Hematopoietic multipotent progenitor cell (in vitro differentiated cells): ENCODE data around the gene IFT172. TPM values are rescaled to one million over a fixed set of nuclear protein-coding genes. Genes with fewer than 3 reads are reported as not detected.
A peak's percentile ranks its signal among the peaks of the same experiment; 100 is the strongest.

Experiments
- DNase-seq, 3 donors: peaks; one replicate each; pipeline ENCODE4 v3.0.0-alpha.2; 2011 to 2015; ENCODE audit warnings: low read depth in 2 of 3, low spot score in 2 of 3
- total RNA-seq: library from RNA; depleted of rRNA; stranded (reverse); fragments of >200 nt; gene quantifications from one replicate; pipeline ENCODE4 v1.2.3, GENCODE V29; 2012

IFT172 gene
- total RNA-seq, 1 donor, result 38.8 TPM

DNA sequence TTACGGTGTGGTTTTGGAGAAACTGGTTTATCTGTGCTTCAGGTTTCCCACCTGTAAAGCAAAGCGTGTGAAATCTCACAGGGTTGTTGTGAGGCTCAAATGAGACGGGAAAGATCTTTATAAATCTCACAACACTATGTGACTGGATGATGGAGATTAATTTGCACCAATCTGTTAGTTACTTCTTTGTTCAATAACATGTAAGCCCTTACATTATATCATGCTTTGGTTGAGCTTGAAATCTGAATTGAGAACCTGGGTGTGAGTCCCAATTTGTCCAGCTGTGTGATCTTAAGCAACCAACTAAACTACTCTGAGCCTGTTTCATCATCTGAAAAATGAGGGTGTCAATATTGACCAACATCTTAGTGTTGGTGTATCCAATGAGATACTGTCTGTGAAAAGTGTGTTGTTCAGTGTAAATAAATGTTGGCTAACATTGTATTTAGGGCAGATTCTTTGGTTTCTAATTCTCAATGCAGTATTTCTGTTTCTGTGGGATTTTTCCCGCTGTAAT is 6.4 kb upstream of the IFT172 start:
- DNase-seq, result no peak

DNA sequence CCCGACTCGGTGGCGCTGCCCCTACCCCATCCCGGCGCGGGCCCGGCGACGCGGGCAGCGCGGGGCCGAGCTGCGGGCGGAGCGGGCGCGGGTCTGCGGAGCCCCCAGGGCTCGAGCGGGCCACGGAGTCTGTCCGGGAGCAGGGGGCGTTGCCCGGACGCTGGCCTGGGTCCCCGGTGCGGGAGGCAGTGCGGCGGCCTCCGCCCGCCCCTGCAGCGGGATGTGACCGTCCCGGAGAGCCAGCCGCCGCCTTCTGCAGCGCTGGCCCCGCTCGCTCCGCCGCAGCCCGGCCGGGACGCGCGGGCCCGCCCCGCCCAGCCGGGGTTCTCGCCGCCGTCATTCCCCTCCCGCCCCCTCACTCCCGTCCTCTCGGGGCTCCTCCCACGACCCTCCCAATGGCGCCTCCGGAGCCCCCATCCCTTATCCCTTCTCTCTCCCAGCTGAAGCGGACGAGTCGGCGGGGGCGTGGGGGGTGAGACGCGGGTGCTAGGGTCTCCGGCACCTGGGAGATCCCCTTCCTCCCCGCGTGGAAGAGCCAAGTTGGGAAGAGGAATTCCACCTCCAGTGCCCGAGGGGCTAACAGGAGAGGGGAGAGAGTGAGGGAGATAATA is 5.5 kb upstream of the IFT172 start, which contains the start of gene FNDC4:
Gene FNDC4, minus strand, starts transcription at position 257 of the 611 bp plus-strand sequence. CDS start 521 bp downstream, outside the sequence.
- DNase-seq, result no peak

DNA sequence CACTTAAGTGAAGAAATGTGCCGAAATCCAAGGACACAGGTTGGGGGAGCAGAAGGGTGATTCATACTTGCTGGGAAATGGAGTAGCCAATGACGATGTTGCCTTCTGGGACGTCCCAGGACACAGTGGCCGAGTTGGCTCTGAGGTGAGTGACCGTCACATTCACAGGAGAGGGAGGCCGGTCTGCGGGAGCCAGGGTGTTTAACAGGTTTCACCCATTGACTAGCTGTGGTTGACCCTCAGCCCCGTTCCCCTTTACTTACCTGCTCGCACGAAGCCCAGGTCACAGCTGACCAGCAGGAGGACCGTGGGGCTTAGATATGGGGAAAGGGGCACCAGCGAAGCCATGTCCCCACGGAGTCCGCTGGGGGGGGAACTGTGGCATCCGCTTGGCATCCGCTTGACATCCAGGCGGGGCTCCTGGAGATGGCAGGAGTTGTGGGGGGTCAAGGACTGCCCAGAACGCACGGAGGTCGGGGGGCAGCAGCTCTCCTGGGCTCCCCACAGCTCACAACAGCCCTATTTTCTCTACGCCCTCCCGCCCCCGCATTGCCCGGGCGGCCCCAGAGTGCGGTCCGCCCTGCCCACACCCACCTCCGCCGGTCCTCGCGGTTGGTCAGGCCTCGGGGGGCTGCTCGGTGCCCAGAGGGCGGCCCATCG is 4.9 kb upstream of the IFT172 start:
- DNase-seq, result no peak

DNA sequence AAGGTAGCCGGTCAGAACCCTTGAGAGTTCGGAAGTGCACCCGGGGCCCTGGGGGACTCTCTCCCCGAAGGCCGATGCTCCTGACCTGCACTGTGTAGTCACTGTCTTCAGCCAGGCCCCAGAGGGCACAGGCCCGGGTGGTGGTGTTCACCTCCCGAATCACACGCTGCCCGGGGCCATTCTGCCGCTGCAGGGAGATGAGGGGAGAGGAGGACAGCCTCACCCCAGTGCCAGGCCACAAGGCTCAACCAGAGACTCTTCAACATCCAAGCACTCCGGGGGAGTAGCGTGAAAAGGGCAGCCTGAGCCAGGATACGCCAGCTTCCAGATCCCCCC is 4.4 kb upstream of the IFT172 start:
- no peak for DNase-seq

DNA sequence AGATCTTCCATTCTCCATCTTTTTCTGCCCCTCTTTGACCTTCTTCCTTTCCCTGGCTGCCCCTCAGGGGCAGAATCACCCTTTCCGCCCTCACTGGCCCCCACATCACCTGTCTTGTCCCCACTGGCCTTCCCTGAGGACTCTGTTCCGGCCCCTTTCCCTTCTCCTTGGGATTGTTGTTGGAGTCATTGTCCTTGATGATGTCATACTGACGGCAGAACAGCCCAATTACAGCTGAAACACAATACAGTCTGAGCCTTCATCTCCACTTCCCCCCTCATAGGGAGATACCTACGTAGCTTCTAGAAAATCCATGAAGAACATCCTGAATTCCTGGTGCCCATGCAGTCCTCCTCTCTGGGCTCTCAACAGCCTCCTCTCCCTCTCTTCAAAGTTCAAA is 3.0 kb upstream of the IFT172 start:
- DNase-seq, result no peak

DNA sequence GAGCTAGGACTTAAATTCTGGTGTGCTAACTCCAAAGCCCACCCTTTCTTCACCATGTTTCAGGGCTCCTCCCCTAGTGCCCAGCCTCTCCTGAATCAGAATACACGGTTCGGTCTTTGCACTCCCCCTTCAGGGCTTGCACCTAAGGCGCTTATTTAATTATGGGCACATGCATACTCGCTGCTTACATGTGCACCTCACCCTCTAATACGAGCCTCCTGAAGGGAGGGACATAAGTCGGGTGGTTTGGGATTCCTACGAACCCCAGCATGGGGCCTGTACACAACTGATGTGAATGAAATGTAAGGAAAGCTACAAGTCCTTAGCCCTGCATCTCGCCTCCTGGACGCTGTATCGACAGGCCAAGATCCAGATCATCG is 435 bp downstream of the IFT172 start:
- DNase-seq, result peak in 2 of 3 donors; percentile 31 to 63

DNA sequence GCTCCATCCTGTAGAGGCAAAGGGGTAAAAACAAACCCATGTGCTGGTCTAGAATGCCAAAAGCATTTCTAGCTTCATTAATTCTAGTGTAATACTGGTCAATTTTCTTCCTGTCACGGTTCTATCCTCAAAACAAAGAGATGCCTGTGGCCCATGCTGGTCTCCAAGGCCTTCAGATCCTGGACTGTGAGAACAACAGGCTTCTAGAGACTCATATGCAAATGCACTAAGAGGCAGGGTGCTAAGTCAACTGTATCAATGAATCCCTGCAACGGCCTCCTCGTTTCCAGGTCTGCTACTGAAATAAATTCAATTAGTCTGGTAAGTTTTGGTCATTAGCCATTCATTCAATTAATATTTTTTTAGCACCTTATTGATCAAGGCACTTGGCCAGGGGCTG is 4.0 kb downstream of the IFT172 start:
- no peak for DNase-seq

DNA sequence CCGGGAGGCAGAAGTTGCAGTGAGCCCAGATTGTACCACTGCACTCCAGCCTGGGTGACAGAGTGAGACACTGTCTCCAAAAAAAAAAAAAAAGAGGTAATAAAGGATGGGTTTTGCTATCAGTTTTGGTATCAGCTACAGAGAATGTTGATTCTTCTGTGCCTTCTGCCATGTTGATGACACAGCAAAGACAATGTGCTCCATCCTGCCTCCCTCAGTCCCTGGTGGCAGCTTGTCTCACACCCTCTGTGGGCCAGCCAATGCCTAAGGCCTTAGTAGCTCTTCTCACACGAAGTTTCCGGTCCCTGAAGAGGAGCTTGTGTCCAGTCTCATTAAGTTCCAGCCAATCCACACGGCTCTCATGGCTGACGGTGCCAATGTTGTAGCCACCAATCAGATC is 17.6 kb downstream of the IFT172 start:
- DNase-seq, result no peak

DNA sequence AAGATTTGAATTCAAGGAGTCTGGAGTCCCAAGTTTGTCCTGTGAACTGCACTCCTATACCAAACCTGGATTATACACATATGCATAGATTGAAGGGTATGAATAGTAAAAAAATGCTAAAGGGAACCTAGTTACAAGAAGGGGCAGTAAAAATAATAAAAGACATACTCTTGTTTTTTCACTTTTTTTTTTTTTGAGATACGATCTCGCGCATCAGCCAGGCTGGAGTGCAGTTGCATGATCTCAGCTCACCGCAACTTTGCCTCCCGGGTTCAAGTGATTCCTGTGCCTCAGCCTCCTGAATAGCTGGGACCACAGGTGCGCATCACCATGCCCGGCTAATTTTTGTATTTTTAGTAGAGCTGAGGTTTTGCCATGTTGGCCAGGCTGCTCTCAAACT is 25.1 kb downstream of the IFT172 start:
- no peak for DNase-seq

DNA sequence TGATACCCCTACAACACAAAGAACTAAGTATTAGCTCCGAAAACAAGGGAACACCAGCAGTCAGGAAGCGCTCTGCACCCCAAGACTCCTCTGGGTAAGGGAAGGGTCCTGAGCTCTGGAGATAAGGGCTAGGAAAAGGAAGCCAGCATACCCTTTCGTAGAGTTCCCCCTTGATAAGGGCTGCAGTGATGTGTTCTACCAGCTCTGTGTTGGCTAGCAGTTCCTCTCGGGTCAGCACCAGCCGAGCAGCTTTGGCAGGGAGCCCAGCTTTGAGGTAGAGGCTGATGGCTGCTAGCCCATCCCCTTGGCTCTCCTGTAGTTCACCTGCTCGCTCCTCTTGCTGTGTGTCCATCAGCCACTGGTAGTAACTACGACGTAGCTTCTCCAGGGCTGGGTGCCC is 28.4 kb downstream of the IFT172 start:
- peak in 2 of 3 donors; percentile 61 to 81 for DNase-seq

DNA sequence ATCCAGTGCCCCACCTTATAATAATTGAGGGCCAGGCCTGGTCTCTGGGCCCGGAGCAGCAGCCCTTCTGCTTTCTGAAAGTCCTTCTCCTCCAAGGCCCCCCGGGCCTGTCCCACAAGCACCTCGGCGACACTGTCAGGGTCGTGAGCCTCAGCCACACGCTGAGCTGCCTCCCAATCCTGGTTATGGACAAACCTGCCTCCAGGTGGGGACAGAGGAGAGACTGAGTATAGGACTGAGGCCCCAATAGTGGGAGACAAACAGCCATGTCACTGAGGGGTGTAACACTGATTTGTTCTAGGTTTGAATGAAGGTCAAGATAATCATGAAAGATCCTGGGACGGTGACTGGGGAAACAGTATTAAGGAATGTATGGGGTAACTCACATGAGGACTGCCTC is 35.6 kb downstream of the IFT172 start:
- no peak for DNase-seq

DNA sequence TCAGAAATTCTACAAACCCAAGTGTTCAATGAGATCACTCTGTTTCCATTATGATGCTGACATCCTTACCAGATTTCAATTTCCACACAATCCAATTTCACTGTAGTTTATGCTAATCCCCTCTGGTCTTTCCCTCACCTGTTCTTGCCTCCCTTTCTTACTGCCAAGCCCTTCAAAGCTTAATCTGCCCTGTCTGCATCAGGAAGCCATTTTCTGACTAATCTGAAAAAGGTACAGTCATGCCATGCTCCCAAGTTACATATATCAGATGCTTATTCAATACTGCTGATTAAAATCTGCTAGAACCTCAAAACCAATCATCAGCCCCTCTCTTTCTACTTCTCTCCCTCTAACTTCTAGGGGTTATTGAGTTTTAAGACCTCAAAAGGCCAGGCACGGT is 38.4 kb downstream of the IFT172 start:
- DNase-seq, result no peak

DNA sequence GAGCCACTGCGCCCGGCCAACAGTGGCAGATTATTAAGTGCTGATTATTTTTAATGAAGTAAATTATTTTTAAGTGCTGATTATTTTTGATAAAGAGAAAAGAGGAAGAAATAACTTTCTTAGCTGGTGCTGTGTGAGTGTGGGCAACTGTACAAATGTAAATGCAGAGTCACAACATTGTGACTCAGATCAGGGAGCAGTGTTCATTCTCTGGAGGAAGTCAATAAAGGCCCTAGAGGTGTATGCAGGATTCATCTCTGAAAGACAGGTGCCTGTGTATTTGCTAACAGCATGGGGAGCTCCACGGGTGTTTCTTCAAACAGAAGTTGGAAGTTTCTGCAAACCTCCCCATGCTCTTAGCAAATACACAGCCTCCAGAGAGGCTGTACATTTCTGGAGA is 41.2 kb downstream of the IFT172 start:
- DNase-seq, result no peak

DNA sequence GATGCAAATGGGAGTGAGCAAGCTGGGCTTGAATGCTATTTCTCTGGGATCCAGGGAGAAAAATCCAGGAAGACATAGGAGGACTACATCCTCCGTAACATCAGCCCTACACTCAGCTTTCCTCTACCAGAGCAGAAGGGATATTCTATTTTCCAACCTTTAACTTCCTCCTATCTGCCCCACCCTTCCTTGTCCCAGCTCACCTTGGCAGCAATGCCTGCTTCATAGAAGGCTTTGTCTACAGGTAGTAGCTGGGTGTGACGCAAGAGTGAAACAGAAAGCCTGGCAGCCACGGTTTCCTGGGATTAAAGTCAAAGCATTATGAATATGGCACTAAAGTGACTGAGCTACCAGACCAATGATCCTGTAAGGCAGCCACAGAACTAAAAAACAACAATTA is 43.5 kb downstream of the IFT172 start:
- no peak for DNase-seq

DNA sequence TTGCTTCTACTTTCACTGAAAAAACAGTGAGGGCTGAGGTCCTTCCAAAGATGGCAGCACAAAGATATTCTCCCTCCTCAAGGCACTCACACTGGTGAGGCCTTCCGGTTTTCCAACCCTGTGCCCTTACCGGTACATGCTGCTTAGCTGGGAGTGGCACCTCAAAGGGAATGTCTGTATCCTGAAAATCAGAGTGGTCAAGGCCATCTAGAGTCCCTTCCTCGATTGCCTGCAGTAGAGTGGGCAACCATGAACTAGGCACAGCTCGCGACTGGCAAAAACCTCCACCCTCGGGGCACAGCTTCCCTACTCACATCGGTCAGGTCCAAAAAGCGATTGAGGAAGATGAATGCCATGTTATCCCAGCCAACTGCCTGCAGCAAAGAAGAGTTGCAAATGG is 43.9 kb downstream of the IFT172 start:
- DNase-seq, result no peak

DNA sequence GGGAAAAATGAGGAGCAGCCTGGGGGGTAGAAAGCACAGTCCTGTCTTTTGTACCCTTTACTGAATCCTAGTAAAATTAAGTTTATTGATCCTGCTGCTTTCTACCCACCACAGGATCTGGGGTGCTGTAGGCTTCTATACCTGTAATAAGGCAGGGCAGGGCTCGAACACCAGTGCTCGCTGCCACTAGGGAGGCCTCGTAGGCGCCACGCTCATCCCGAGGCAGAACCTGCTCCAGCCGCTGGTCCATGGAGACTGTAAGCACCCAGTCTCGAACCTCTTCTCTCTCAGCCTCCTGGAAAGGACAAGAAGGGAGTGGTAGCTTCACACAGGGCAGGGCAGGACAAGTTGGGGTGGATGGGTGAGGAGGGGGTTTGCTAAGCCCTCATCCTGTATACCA is 44.4 kb downstream of the IFT172 start:
- no peak for DNase-seq

DNA sequence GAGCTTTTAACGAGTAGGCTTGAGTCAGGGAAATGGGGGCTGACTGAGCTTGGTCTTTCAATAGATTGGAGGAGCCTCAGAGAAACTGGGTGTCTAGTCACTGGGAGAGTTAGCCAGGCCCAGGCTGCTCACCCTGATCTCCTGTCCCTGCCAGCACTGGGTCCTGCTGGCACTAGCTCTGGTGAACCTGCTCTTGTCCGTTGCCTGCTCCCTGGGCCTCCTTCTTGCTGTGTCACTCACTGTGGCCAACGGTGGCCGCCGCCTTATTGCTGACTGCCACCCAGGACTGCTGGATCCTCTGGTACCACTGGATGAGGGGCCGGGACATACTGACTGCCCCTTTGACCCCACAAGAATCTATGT is 46.6 kb downstream of the IFT172 start:
- DNase-seq, result no peak

DNA sequence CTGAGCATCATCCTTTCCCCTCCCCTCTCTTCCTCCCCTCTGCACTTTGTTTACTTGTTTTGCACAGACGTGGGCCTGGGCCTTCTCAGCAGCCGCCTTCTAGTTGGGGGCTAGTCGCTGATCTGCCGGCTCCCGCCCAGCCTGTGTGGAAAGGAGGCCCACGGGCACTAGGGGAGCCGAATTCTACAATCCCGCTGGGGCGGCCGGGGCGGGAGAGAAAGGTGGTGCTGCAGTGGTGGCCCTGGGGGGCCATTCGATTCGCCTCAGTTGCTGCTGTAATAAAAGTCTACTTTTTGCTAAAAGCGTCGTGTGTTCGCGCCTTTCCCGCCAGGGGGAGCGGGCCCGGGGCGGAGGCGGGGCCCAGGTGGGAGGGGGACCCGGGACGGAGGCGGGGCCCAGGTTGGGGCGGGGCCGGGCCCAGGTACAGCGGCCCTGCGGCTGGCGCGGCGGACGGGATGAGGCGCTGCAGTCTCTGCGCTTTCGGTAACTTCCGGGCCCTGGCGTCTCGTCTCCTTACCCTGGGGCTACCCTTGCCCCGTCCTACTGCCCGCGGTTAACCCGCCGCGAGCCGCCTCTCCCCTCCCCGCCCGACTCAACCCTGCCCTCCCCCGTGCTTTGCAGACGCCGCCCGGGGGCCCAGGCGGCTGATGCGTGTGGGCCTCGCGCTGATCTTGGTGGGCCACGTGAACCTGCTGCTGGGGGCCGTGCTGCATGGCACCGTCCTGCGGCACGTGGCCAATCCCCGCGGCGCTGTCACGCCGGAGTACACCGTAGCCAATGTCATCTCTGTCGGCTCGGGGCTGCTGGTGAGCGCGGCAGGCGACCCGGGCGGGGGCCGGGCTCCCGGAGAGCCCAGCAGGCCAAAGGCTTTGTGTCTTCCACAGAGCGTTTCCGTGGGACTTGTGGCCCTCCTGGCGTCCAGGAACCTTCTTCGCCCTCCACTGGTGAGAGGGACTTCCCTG is 47.3 kb downstream of the IFT172 start, which contains the start of gene KRTCAP3:
Gene KRTCAP3, plus strand, starts transcription at position 424 of the 962 bp plus-strand sequence. Its CDS starts 32 bp downstream, at position 456.
- DNase-seq, result peak in 2 of 3 donors; percentile 35 to 57

DNA sequence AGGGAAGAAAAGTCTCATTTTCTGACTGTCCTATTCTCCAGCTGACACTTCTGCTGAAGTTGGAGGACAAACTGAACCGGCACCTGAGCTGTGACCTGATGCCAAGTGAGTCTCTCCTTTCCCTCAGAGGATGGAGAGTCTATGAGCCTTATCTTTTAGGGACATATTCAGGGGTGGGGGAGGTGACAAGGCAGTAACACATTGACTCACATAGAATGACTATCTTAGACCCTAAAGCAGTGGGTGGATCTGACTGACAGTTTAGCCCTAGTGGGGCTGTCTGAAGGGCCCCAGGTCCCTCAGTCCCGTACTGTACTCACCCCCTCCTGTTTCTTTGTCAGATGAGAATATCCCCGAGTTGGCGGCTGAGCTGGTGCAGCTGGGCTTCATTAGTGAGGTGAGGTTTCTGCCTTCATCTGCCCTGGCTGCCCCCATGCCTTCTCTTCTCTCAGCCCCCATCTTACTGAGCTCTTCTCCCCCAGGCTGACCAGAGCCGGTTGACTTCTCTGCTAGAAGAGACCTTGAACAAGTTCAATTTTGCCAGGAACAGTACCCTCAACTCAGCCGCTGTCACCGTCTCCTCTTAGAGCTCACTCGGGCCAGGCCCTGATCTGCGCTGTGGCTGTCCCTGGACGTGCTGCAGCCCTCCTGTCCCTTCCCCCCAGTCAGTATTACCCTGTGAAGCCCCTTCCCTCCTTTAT is 48.2 kb downstream of the IFT172 start:
- no peak for DNase-seq

DNA sequence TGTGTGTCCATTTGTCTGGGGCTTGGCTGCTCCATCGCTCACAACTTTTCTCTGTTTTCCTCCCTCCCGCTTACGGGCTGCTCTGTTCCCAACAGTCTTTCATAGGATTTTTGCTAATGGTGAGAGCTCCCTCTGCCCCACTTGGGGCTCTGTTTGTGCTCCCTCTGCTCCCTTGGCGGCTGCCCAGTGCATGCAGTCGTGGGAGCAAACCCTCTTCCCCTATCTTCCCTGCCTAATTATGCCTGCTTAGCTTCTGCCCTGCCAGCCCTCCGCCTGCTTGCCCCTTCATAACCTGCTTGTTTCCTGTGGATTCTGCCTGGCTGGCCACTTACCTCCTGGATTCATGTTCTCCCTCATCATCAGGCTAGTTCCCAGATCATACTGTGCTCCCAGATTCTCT is 53.9 kb downstream of the IFT172 start:
- DNase-seq, result no peak

DNA sequence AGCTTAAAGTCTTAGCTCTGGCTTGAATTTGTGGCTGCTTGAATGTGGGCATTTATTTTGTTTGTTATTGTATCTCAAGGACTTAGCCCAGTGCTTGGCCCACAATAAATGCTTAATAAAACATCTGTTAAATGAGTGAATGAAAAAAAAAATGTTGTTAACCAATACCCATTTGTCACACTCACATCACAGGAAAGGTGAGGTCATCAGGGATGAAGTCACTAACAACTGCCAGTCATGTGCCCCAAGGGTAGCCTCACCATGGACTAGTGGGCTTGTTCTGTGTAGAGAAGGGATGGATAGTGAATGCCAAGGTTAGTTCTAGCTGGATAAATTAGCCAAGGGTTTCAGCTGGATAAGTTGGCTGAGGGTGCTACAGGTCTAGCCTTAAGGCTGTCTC is 58.1 kb downstream of the IFT172 start:
- peak in 1 of 3 donors; percentile 32 for DNase-seq
